Astrocyte of the hippocampus (primary cell): ENCODE data around the gene CELA3A.
"Not testable (repeated sequence)": the region's sequence is repeated elsewhere in the genome, so short reads cannot be mapped to it uniquely, and the experiment has no call there.

Experiments
- DNase-seq: peaks from one replicate; pipeline ENCODE4 v3.0.0; 2011; ENCODE audit warnings: low read depth, low spot score

CELA3A gene

GRCh38 chr1:22018583-22019559, 17.4 kb downstream of the CELA3A start:
- DNase-seq, result peak; percentile 53

- DNase-seq, result no peak
These were observed 19.6 kb downstream of the CELA3A start for GRCh38 chr1:22021061-22021460.

- no peak for DNase-seq
These were observed 23.3 kb downstream of the CELA3A start for GRCh38 chr1:22024485-22025367.

GRCh38 chr1:22025368-22026155, 24.1 kb downstream of the CELA3A start:
- peak; percentile 94 for DNase-seq

- DNase-seq, result no peak
These were observed 25.4 kb downstream of the CELA3A start for GRCh38 chr1:22026924-22027289.

GRCh38 chr1:22030057-22030456, 28.6 kb downstream of the CELA3A start:
- no peak for DNase-seq

- DNase-seq, result no peak
These were observed 29.0 kb downstream of the CELA3A start for GRCh38 chr1:22030473-22030872.

GRCh38 chr1:22031214-22031962, 29.9 kb downstream of the CELA3A start:
- DNase-seq, result no peak

GRCh38 chr1:22034834-22035233, 33.4 kb downstream of the CELA3A start:
- not testable (repeated sequence) for DNase-seq

GRCh38 chr1:22037520-22037919, 36.1 kb downstream of the CELA3A start:
- DNase-seq, result no peak

GRCh38 chr1:22038036-22038435, 36.6 kb downstream of the CELA3A start:
- DNase-seq, result peak; percentile 27

- DNase-seq, result peak; percentile 72
These were observed 38.3 kb downstream of the CELA3A start for GRCh38 chr1:22039594-22040285.

- no peak for DNase-seq
These were observed 38.8 kb downstream of the CELA3A start for GRCh38 chr1:22040286-22040623.

GRCh38 chr1:22041505-22041904, 40.0 kb downstream of the CELA3A start:
- DNase-seq, result no peak

- no peak for DNase-seq
These were observed 41.8 kb downstream of the CELA3A start for GRCh38 chr1:22043198-22043769.

GRCh38 chr1:22044690-22045420, 43.4 kb downstream of the CELA3A start:
- peak; percentile 88 for DNase-seq

GRCh38 chr1:22045604-22046228, 44.3 kb downstream of the CELA3A start:
- DNase-seq, result peak; percentile 15

GRCh38 chr1:22048351-22049192, 47.1 kb downstream of the CELA3A start:
- peak; percentile 24 for DNase-seq
